Neural progenitor cell (in vitro differentiated cells): ENCODE results near the gene CD274. TPM values are rescaled to one million over a fixed set of nuclear protein-coding genes. Genes with fewer than 3 reads are reported as not detected.
"Not testable (repeated sequence)": the region's sequence is repeated elsewhere in the genome, so short reads cannot be mapped to it uniquely, and the experiment has no call there.

ENCODE experiments used
- DNase-seq: peaks from one replicate; pipeline ENCODE4 v3.0.0-alpha.2; 2016; ENCODE audit warnings: low spot score
- H2AFZ ChIP-seq: fragments of 200-600 bp; sonication (generic); replicated peaks from 2 replicates; pipeline ENCODE4 v1.6.1; 2016; ENCODE audit warnings: antibody characterized with exemption
- H3F3A ChIP-seq: fragments of 200-600 bp; sonication (generic); 2 replicates; pipeline ENCODE4 v1.6.1; 2016; ENCODE audit warnings: antibody characterized with exemption, low read depth
- H3K27ac ChIP-seq: fragments of 200-600 bp; sonication (generic); 2 replicates; pipeline ENCODE4 v1.5.1; 2016; ENCODE audit warnings: mild to moderate bottlenecking
- H3K27me3 ChIP-seq: fragments of 200-600 bp; sonication (generic); 2 replicates; pipeline ENCODE4 v1.6.1; 2016; ENCODE audit warnings: mild to moderate bottlenecking, moderate library complexity
- H3K36me3 ChIP-seq: fragments of 200-600 bp; sonication (generic); 2 replicates; pipeline ENCODE4 v1.5.1; 2016
- H3K4me1 ChIP-seq: fragments of 200-600 bp; sonication (generic); 2 replicates; pipeline ENCODE4 v1.6.1; 2016; ENCODE audit warnings: mixed run types
- H3K4me2 ChIP-seq: fragments of 200-600 bp; sonication (generic); 2 replicates; pipeline ENCODE4 v1.6.1; 2016
- H3K4me3 ChIP-seq: fragments of 200-600 bp; sonication (generic); 2 replicates; pipeline ENCODE4 v1.5.1; 2016
- H3K79me2 ChIP-seq: fragments of 200-600 bp; sonication (generic); 2 replicates; pipeline ENCODE4 v1.6.1; 2016; ENCODE audit warnings: low read depth
- H3K9ac ChIP-seq: fragments of 200-600 bp; sonication (generic); 2 replicates; pipeline ENCODE4 v1.6.1; 2016
- H3K9me3 ChIP-seq: fragments of 200-600 bp; sonication (generic); 2 replicates; pipeline ENCODE4 v1.5.1; 2016; ENCODE audit warnings: low read depth
- H4K20me1 ChIP-seq: fragments of 200-600 bp; sonication (generic); 2 replicates; pipeline ENCODE4 v1.6.1; 2016; ENCODE audit warnings: low read depth
- H3K27ac Mint-ChIP-seq: 3 replicates; pipeline ENCODE4 v1.8.0; 2021; ENCODE audit warnings: mixed read lengths
- H3K27me3 Mint-ChIP-seq: 2 replicates; pipeline ENCODE4 v1.8.0; 2022; ENCODE audit warnings: low read depth, mild to moderate bottlenecking, inconsistent platforms, moderate library complexity, mixed read lengths; ENCODE audit not compliant: insufficient read depth
- H3K36me3 Mint-ChIP-seq: 3 replicates; pipeline ENCODE4 v1.8.0; 2021; ENCODE audit warnings: mixed read lengths
- H3K4me1 Mint-ChIP-seq: 3 replicates; pipeline ENCODE4 v1.8.0; 2021; ENCODE audit warnings: mixed read lengths
- H3K4me3 Mint-ChIP-seq: 3 replicates; pipeline ENCODE4 v1.8.0; 2021; ENCODE audit warnings: mild to moderate bottlenecking, moderate library complexity, mixed read lengths
- H3K9me3 Mint-ChIP-seq: 3 replicates; pipeline ENCODE4 v1.8.0; 2020; ENCODE audit warnings: mixed read lengths
- EZH2 ChIP-seq: fragments of 200-600 bp; sonication (generic); IDR thresholded peaks from 2 replicates; pipeline ENCODE4 v1.6.1; 2017; ENCODE audit warnings: antibody characterized with exemption, mild to moderate bottlenecking, moderate library complexity
- EZH2phosphoT487 ChIP-seq: fragments of 200-600 bp; sonication (generic); IDR thresholded peaks from 2 replicates; pipeline ENCODE4 v1.6.1; 2017; ENCODE audit warnings: antibody characterized with exemption
- total RNA-seq: library from RNA; depleted of rRNA; stranded (reverse); fragments of >200 nt; gene quantifications from 2 replicates; pipeline ENCODE4 v1.2.3, GENCODE V29; 2015; ENCODE audit warnings: low replicate concordance
- TF ChIP-seq, protein P1 (sequence below): fragments of 200-600 bp; sonication (generic); IDR thresholded peaks from 2 replicates; pipeline ENCODE4 v1.5.1; 2017; ENCODE audit warnings: antibody characterized with exemption, mild to moderate bottlenecking

The CD274 gene
- total RNA-seq, 1 donor from 2014 or later = not detected

DNA sequence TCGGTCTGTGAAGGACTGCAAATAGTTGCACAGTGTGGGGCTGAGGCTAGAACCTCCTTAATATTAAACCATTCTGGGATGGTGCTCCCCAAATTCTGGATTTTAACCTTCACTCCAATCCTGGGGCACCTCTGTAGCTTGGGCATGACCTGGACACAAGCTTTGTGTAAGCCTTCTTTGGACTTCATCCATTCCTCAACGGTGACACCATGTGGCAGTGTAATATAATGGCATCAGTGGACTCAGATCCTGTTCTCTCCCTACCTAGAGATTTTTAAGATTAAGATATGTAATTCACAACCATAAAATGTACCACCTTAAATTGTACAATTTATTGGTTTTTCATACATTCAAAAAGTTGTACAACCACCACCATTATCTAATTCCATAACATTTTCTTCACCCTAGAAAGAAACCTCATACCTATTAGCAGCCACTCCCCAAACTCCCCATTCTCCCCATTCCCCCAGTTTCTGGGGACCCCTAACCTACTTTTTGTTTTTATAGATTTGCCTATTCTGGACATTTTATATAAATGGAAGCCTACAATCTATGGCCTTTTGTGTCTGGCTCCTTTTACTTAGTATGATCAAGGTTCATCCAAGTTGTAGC lies 7.8 kb upstream of the CD274 start:
- Histone ChIP-seq H3K36me3 (no peaks in the 10 kb centered on the region), H3K27me3 (peaks cover 2% of the 10 kb centered on the region), H3K9me3 (no peaks in the 10 kb centered on the region), H3K79me2 (no peaks in the 10 kb centered on the region), H3K4me2 (no peak overlapping the region), H3K27ac (no peak overlapping the region), H3K4me1 (peaks cover 3% of the 10 kb centered on the region), H2AFZ (no peak overlapping the region), H3F3A (peaks cover 1% of the 10 kb centered on the region), H4K20me1 (no peaks in the 10 kb centered on the region), H3K9ac (no peak overlapping the region), H3K4me3 (no peak overlapping the region)
- no peak overlapping the region for H3K4me3 Mint-ChIP-seq
- no peaks in the 10 kb centered on the region for H3K36me3 Mint-ChIP-seq
- no peak overlapping the region for H3K27ac Mint-ChIP-seq
- TF ChIP-seq EZH2phosphoT487 = no peak
- TF ChIP-seq, protein P1, sequence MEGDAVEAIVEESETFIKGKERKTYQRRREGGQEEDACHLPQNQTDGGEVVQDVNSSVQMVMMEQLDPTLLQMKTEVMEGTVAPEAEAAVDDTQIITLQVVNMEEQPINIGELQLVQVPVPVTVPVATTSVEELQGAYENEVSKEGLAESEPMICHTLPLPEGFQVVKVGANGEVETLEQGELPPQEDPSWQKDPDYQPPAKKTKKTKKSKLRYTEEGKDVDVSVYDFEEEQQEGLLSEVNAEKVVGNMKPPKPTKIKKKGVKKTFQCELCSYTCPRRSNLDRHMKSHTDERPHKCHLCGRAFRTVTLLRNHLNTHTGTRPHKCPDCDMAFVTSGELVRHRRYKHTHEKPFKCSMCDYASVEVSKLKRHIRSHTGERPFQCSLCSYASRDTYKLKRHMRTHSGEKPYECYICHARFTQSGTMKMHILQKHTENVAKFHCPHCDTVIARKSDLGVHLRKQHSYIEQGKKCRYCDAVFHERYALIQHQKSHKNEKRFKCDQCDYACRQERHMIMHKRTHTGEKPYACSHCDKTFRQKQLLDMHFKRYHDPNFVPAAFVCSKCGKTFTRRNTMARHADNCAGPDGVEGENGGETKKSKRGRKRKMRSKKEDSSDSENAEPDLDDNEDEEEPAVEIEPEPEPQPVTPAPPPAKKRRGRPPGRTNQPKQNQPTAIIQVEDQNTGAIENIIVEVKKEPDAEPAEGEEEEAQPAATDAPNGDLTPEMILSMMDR = peak; percentile 60
- TF ChIP-seq EZH2 = no peak
- DNase-seq = peak; percentile 63
- no peaks in the 10 kb centered on the region for H3K9me3 Mint-ChIP-seq
- peaks cover 7% of the 10 kb centered on the region for H3K4me1 Mint-ChIP-seq
- peaks cover 12% of the 10 kb centered on the region for H3K27me3 Mint-ChIP-seq

DNA sequence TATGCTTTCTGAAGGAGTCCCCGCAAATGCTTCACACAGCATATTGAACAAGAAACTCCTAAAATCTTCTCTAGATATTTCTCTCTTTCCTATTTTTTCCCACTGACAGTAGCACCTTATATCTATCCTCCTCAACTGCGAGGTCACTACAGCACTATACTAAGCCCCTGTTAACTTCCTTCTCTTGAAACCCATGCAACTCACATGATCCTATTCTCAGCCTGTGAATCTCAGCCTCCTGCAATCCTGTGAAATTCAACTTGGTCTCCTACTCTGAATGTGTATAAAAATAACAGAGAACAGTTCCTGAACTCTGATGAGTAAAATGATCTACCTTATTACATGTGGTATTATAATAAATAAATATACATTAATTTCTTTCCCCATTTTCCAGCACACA lies 6.5 kb upstream of the CD274 start:
- H4K20me1 ChIP-seq = no peaks in the 10 kb centered on the region
- H2AFZ ChIP-seq = no peak overlapping the region
- Mint-ChIP-seq H3K27ac (no peak overlapping the region), H3K36me3 (no peaks in the 10 kb centered on the region), H3K9me3 (no peaks in the 10 kb centered on the region), H3K4me1 (no peaks in the 10 kb centered on the region), H3K4me3 (no peak overlapping the region), H3K27me3 (peaks cover 8% of the 10 kb centered on the region)
- no peak overlapping the region for H3K27ac ChIP-seq
- no peak for DNase-seq
- no peak overlapping the region for H3K4me3 ChIP-seq
- peaks cover 2% of the 10 kb centered on the region for H3K27me3 ChIP-seq
- H3K36me3 ChIP-seq = no peaks in the 10 kb centered on the region
- TF ChIP-seq EZH2 = no peak
- TF ChIP-seq EZH2phosphoT487 = no peak
- TF ChIP-seq, protein P1 = no peak
- no peaks in the 10 kb centered on the region for H3K4me1 ChIP-seq
- H3K79me2 ChIP-seq = no peaks in the 10 kb centered on the region
- no peak overlapping the region for H3K9ac ChIP-seq
- no peaks in the 10 kb centered on the region for H3K9me3 ChIP-seq
- H3K4me2 ChIP-seq = no peak overlapping the region
- H3F3A ChIP-seq = no peaks in the 10 kb centered on the region

DNA sequence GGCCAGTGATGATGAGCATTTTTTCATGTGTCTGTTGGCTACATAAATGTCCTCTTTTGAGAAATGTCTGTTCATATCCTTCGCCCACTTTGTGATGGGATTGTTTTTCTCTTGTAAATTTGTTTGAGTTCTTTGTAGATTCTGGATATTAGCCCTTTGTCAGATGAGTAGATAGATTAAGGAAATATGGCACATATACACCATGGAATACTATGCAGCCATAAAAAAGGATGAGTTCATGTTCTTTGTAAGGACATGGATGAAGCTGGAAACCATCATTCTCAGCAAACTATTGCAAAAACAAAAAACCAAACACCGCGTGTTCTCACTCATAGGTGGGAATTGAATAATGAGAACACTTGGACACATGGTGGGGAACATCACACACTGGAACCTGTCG lies 5.2 kb upstream of the CD274 start:
- not testable (repeated sequence) for H3K4me3 ChIP-seq, H3K4me1 ChIP-seq, H2AFZ ChIP-seq, H3K36me3 ChIP-seq, H3K79me2 ChIP-seq, H4K20me1 ChIP-seq, DNase-seq, H3K36me3 Mint-ChIP-seq, H3K27me3 Mint-ChIP-seq, H3K4me3 Mint-ChIP-seq, H3K4me2 ChIP-seq, H3K4me1 Mint-ChIP-seq, H3K27ac ChIP-seq, H3K27ac Mint-ChIP-seq, H3K9ac ChIP-seq, H3K9me3 Mint-ChIP-seq, H3K9me3 ChIP-seq, H3F3A ChIP-seq
- peaks cover 11% of the 10 kb centered on the region for H3K27me3 ChIP-seq

DNA sequence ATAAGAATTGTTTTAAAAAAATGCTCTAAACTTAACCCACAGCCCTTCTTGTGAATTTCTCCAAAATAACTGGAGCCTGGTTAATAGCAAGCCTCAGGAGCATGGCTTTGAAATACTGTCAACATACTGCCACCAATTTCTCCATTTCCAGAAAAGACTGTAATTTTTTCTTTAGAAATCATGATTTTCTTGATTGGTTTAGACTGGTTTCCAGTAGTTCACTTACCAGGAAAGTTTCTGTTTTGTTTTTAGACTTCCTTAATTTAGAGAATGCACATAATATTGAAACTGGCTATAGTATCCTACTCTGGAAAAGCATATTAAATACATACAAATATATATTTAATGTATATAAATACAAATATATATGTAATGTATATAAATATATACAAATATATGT lies 4.5 kb upstream of the CD274 start:
- no peak overlapping the region for H3K9ac ChIP-seq
- DNase-seq = no peak
- peaks cover 4% of the 10 kb centered on the region for H3K27me3 Mint-ChIP-seq
- no peak overlapping the region for H2AFZ ChIP-seq
- H3K4me3 ChIP-seq = no peak overlapping the region
- no peaks in the 10 kb centered on the region for H3K9me3 Mint-ChIP-seq
- H4K20me1 ChIP-seq = no peaks in the 10 kb centered on the region
- no peak overlapping the region for H3K27ac ChIP-seq
- H3K36me3 Mint-ChIP-seq = no peaks in the 10 kb centered on the region
- no peaks in the 10 kb centered on the region for H3K4me1 Mint-ChIP-seq
- peaks cover 13% of the 10 kb centered on the region for H3K27me3 ChIP-seq
- H3K4me2 ChIP-seq = no peak overlapping the region
- no peaks in the 10 kb centered on the region for H3K9me3 ChIP-seq
- no peak overlapping the region for H3K4me3 Mint-ChIP-seq
- H3K79me2 ChIP-seq = no peaks in the 10 kb centered on the region
- H3F3A ChIP-seq = no peaks in the 10 kb centered on the region
- H3K27ac Mint-ChIP-seq = no peak overlapping the region
- peaks cover 3% of the 10 kb centered on the region for H3K4me1 ChIP-seq
- TF ChIP-seq EZH2 (no peak), EZH2phosphoT487 (no peak)
- TF ChIP-seq, protein P1 = no peak
- H3K36me3 ChIP-seq = no peaks in the 10 kb centered on the region
